Kidney (tissue), 14 donors: ENCODE measurements around the gene ETV6. TPM values are rescaled to one million over a fixed set of nuclear protein-coding genes. Genes with fewer than 3 reads are reported as not detected.

Experiments used
- DNase-seq, 5 donors: peaks; one replicate each; pipeline ENCODE4 v3.0.0-alpha.2; 2013 to 2020
- FAIRE-seq: peaks from 2 replicates; lab custom pipeline; 2012; peaks lifted over from hg19 to GRCh38; lab: Jason Lieb, UNC
- H3K27ac ChIP-seq, 2 donors: one replicate each; pipeline ENCODE4 v1.7.0; 2013; ENCODE audit warnings: low read depth in 2 of 2, low read length in 2 of 2, inconsistent platforms in 1 of 2
- H3K27me3 ChIP-seq: one replicate; pipeline ENCODE4 v1.7.1; 2013; ENCODE audit warnings: low read length, inconsistent platforms; ENCODE audit not compliant: control insufficient read depth, insufficient read depth
- H3K36me3 ChIP-seq, 3 donors: one replicate each; pipeline versions ENCODE4 v1.7.0 to v1.7.1; 2013; ENCODE audit warnings: low read length in 3 of 3, control low read depth in 1 of 3, inconsistent platforms in 1 of 3; ENCODE audit not compliant: insufficient read depth in 3 of 3, control insufficient read depth in 2 of 3
- H3K4me1 ChIP-seq, 3 donors: one replicate each; pipeline versions ENCODE4 v1.7.0 to v1.7.1; 2013; ENCODE audit warnings: low read length in 3 of 3, inconsistent platforms in 1 of 3, low read depth in 1 of 3; ENCODE audit not compliant: control insufficient read depth in 2 of 3, insufficient read depth in 2 of 3
- H3K4me3 ChIP-seq, 3 donors: one replicate each; pipeline versions ENCODE4 v1.7.0 to v1.8.1; 2013; ENCODE audit warnings: low read length in 3 of 3, control low read depth in 1 of 3, inconsistent platforms in 1 of 3
- H3K9ac ChIP-seq, 3 donors: one replicate each; pipeline versions ENCODE4 v1.7.0 to v1.7.1; 2013; ENCODE audit warnings: low read length in 3 of 3, control low read depth in 1 of 3, inconsistent platforms in 1 of 3
- H3K9me3 ChIP-seq, 3 donors: one replicate each; pipeline versions ENCODE4 v1.7.0 to v1.7.1; 2013; ENCODE audit warnings: low read length in 3 of 3, control low read depth in 1 of 3, inconsistent platforms in 1 of 3; ENCODE audit not compliant: control insufficient read depth in 2 of 3, insufficient read depth in 1 of 3
- intact Hi-C: fragments of 100-400 bp; cut with DNase I; formaldehyde crosslinking; loops from one replicate; pipeline ENCODE4 v1.11.1; 2022
- polyA plus RNA-seq: library from polyadenylated mRNA; stranded (reverse); fragments of 350-450 nt; fragmentation: Illumina TruSeq; extraction: RNeasy Lipid Tissue Mini Kit (QIAGEN cat#74804); gene quantifications from one replicate; pipeline ENCODE4 v1.2.3, GENCODE V29; 2014; ENCODE audit warnings: low read depth, low replicate concordance; ENCODE audit not compliant: insufficient read depth
- total RNA-seq: library from RNA; stranded (reverse); fragmentation: NEBNext Ultra II Directional; extraction: Animal tissue kit (Norgen Biotek cat#: 25700); gene quantifications from one replicate; pipeline ENCODE4 v1.2.1, GENCODE V29; 2021
- TF ChIP-seq, protein P1 (sequence below): IDR thresholded peaks from 3 replicates; pipeline ENCODE4 v1.5.1; 2012; ENCODE audit warnings: mild to moderate bottlenecking, moderate library complexity, borderline replicate concordance; ENCODE audit not compliant: insufficient read depth; ENCODE audit errors: extremely low read depth
- donor health status: control.
- donor health status: control.
- donor health status: control.
- donor health status: control.
- donor health status: control.
- donor health status: DM: yes; HTN: yes; CAD: no.
- donor health status: Normal renal cell carcinoma (clear cell type).

The ETV6 gene
- total and polyA plus RNA-seq, 2 donors from 2014 or later = 5.2 to 59.8 TPM

DNA sequence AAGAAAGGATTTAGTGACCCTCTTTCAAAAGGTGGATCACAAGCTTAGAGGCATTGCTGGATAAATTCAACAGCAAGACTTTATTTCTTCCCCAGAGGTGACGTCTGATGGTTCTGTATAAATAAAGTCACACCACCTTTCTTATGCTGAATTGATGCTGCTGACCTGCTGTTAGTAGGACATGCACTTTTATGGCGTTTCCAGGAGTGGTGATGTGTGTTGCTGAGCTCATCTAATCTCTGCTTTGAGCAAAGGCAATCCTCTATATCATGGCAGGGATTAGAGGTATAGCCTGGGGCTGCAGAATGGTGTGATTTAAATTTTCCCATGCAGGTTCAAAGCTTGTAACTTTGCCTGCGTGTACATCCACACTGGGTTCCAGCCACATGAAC lies 94.9 kb downstream of the ETV6 start:
- FAIRE-seq = no peak
- H3K9ac ChIP-seq = no peak overlapping the region
- intact Hi-C loops = no loop called here
- H3K4me1 ChIP-seq = peaks cover 2 to 3% (median 3%) of the 10 kb centered on the region in 3 donors
- no peak overlapping the region for H3K27ac ChIP-seq
- DNase-seq = no peak
- H3K4me3 ChIP-seq = no peak overlapping the region
- no peaks in the 10 kb centered on the region for H3K27me3 ChIP-seq
- H3K36me3 ChIP-seq = no peaks in the 10 kb centered on the region
- TF ChIP-seq, protein P1, sequence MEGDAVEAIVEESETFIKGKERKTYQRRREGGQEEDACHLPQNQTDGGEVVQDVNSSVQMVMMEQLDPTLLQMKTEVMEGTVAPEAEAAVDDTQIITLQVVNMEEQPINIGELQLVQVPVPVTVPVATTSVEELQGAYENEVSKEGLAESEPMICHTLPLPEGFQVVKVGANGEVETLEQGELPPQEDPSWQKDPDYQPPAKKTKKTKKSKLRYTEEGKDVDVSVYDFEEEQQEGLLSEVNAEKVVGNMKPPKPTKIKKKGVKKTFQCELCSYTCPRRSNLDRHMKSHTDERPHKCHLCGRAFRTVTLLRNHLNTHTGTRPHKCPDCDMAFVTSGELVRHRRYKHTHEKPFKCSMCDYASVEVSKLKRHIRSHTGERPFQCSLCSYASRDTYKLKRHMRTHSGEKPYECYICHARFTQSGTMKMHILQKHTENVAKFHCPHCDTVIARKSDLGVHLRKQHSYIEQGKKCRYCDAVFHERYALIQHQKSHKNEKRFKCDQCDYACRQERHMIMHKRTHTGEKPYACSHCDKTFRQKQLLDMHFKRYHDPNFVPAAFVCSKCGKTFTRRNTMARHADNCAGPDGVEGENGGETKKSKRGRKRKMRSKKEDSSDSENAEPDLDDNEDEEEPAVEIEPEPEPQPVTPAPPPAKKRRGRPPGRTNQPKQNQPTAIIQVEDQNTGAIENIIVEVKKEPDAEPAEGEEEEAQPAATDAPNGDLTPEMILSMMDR = no peak
- H3K9me3 ChIP-seq = no peaks in the 10 kb centered on the region

DNA sequence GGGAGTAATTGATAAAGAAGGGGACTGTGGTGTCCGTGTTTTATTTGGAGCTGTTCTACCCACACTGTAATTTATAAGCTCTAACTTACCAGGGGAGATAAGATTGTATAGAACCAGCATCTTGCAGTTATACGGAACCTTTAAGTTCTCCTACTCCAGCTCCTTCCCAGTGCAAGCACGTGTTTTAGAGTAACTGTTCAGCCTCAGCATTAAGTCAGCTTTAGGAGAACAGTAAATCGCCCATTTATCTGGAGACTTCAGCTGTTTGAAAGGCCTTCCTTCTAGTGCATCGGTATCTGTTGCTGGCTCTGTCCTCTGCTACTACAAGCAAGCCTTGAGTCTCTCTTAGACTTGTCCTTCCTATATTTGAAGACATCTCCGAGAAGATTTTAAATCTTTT lies 95.6 kb downstream of the ETV6 start:
- DNase-seq = no peak
- no peaks in the 10 kb centered on the region for H3K27me3 ChIP-seq
- H3K4me1 ChIP-seq = peaks cover 2 to 3% (median 3%) of the 10 kb centered on the region in 3 donors
- no peaks in the 10 kb centered on the region for H3K9me3 ChIP-seq
- intact Hi-C loops = no loop called here
- H3K4me3 ChIP-seq = no peak overlapping the region
- no peak for FAIRE-seq
- TF ChIP-seq, protein P1 = no peak
- no peak overlapping the region for H3K27ac ChIP-seq
- no peaks in the 10 kb centered on the region for H3K36me3 ChIP-seq
- H3K9ac ChIP-seq = no peak overlapping the region

DNA sequence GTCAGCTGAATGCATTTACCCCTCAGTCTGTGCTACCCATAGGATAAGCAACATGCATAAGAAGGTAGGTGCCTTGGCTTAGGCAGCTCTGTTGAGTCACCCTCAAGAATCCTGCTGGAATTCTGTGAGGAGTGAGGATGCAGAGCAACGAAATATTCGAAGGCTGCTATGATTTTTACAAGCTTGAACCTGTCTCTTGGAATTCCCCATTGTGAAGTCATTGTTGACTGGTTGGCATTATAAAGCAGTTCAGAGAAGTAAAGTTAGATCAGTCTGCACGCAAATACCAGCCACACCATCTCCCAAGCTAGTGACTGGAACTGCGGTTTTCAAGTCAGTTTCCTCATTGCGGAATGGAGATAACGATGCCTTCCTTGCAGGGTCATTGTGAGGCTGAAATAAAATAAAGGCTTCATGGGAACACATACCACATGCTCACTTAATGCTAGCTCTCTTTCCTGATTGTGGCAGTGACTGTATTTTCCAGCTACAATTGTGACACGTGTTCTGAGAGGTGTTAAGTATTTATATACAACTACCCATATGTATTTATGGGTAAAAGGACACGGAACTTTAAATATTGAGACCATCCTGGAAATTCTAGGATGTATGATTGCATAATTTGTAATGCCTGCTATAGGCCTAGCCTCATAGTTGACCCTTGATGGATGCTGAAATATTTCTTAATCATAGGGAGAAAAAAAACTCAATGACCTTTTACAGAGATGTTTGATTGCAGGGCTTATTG lies 96.7 kb downstream of the ETV6 start:
- no peak overlapping the region for H3K4me3 ChIP-seq
- H3K4me1 ChIP-seq = peaks cover 2 to 3% (median 3%) of the 10 kb centered on the region in 3 donors
- H3K9ac ChIP-seq = no peak overlapping the region
- no peak for FAIRE-seq
- no peak overlapping the region for H3K27ac ChIP-seq
- no peaks in the 10 kb centered on the region for H3K9me3 ChIP-seq
- H3K27me3 ChIP-seq = no peaks in the 10 kb centered on the region
- no peaks in the 10 kb centered on the region for H3K36me3 ChIP-seq
- no peak for DNase-seq
- intact Hi-C loops = no loop called here
- TF ChIP-seq, protein P1 = no peak
